GM23248 (cell line): ENCODE data around the gene CCDC107.

Experiments
- EZH2 ChIP-seq: fragments of 200-600 bp; sonication (generic); IDR thresholded peaks from 2 replicates; pipeline ENCODE4 v1.6.1; 2018; ENCODE audit warnings: antibody characterized with exemption, mild to moderate bottlenecking; ENCODE audit not compliant: insufficient read depth, poor library complexity, severe bottlenecking
- EZH2phosphoT487 ChIP-seq: fragments of 200-600 bp; sonication (generic); IDR thresholded peaks from 2 replicates; pipeline ENCODE4 v1.6.1; 2018; ENCODE audit warnings: antibody characterized with exemption, moderate library complexity, mild to moderate bottlenecking, low read depth; ENCODE audit not compliant: insufficient read depth

DNA sequence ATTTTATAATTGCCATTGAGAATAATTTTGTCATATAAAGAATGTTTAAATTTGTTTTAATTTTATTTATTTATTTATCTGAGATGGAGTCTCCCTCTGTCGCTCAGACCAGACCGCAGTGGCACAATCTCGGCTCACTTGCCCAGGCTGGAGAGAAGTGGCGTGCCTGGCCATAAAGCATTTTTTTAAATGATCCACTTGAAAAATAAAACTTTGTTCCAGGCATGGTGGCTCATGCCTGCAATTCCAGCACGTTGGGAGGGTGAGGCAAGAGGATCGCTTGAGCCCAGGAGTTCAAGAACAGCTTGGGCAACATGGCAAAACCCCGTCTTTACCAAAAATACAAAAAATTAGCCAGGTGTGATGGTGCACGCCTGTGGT is 5.3 kb upstream of the CCDC107 start:
- no peak for TF ChIP-seq EZH2
- TF ChIP-seq EZH2phosphoT487 = no peak
